Measurements from ENCODE around the gene ARHGEF10L. TPM values are rescaled to one million over a fixed set of nuclear protein-coding genes. Genes with fewer than 3 reads are reported as not detected.
A peak's percentile ranks its signal among the peaks of the same experiment; 100 is the strongest.

The ARHGEF10L gene
- total RNA-seq, 1 donor from 2014 or later: 24.7 TPM

DNA sequence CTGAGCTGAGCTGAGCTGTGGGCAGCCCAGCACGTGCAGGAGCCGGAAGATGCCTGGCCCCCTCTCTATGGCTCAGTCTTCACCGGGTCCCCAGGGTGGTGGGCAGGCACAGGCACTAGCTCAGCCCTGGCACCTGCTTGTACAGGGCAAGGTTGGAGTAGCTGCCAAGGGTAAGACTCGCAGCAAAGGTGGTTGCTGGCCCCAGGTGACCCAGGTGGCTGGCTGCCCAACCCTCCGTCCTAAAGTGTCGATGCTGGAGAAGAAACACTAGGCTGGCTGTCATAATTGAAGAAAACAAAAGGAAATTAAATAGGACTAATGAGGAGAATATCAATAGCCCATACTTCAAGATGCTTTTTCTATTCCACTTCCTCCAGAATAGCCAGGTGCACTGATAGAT is 138.5 kb downstream of the ARHGEF10L start:
- DNase-seq: no peak

DNA sequence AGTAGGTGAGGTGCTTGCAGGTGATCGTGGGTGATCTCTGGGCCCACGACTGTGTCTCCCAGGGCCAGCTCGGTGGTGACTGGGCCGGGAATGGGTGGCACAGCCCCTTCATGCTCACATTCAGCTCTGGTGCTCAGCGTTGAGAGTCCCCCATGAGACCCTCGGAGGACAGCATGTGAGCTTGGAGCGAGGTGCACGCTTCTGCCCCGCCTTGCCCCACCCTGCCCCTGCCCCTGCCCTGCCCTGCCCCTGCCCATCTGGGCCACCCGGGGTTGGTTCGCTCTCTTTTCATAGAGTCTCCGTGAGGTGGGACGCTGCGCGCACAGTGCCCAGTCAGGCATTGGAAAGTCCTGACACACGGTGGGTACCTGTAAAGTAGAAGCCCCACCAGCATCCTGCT is 140.4 kb downstream of the ARHGEF10L start:
- no peak for DNase-seq

DNA sequence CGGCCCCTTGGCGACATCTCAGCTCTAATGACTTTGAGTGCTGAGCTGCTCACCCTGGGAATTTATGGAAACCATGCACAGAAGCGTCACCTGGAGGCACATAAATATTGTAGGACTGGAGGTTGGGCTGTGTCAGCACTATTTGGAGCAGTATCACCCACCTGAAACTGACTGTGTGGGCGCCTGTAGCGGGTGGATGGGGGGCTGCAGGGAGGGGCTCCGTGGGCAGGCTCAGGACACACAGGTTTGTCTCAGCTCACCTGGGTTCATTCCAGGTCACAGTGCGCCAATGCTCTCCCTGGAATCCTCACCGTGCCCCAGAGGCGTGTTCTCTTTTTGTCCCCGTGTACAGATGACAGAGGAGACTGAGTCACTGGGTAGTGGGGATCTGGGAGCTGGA is 140.8 kb downstream of the ARHGEF10L start:
- DNase-seq: no peak

DNA sequence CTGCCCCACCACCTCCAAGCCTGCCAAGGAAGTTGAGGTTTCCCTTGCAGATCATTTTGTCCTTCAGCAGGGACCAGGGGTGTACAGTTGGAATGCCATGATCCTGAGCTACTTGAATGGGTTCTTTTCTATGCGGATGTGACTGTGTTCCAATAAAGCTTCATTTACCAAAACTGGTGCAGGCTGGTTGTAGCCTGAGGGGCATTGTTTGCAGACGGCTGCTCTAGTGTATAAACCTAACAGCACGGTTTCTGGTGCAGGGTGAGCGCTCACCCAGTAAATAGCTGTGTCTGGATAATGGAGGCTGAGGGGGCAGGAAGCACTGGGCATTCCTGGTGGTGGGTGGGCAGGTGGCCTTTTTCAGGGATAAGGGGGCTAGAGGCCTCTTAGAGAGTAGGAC is 142.9 kb downstream of the ARHGEF10L start:
- no peak for DNase-seq

DNA sequence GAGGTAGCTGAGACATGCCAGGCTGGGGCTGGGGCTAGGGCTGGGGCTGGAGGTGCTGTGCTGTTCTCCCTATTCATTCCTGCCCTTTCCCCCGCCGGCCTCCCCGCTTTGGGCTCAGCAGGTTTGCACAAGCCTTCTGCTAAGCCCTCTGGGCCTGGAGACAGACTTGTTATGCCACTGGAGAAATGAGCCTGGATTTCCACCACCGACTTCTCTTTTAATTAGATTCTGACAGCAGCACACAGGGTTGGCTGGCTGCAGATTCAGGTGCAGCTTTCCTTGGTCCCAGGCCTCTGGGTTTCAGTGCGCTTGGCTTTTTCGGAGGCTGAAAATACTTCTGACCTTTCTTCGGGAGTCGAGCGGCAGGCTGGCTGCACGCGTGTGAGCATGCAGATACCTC is 144.1 kb downstream of the ARHGEF10L start:
- no peak for DNase-seq

DNA sequence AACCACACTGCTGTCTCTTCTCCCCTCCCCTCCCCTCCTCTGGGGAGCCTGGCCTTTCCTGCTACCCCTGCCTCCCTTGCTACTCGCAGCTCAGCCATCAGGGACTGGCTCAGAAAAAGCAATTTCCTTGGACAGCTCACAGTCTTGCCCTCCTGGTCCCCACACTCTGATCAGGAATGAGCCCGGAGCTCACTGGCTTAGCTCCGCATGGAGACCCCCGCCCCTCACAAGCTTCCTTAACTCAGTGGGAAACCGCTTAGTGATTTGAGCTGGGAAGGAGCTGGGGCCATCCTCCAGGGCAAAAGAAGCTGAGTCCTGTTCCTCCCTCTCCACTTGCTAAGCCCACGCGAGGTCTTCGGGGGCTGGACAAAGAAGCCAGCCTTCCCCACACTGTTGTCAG is 145.3 kb downstream of the ARHGEF10L start:
- no peak for DNase-seq

DNA sequence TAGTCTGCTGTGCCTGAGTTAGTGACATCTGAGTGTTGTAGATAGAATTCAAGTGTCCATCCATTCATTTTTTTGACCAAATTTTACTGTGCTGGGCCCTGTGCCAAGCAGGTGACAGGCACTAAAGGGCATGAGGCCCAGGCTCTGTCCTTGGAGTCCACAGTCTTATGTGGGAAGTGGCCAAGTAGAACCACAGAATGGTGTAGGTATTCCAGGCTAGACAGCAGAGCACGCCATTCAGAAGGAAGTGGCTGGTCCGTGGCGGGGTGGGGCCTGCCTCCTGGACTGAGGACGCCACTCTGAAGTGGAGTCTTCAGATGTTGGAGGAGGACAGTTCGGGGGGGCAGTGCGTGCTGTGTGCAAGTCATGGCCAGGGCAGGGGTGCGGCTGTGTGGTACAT is 146.8 kb downstream of the ARHGEF10L start:
- DNase-seq: no peak

DNA sequence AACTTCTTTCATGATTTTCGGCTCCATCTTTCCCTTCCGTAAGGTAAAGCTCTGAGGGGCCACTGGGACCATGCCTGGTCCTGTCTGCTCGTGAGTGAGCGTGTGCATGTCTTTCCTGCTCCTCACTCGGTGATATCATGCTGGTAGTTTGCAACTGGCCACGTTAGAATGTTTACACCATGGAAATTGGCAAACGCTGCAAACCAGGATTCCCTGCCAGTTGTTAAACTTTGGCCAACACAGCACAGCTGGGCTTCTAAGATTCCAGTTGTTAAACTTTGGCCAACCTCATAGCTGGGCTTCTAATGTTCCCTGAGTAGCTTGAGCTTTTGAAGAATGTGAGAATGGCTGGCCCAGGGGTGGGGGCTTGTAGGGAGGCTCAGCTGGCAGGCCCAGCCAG is 147.6 kb downstream of the ARHGEF10L start:
- DNase-seq: peak; percentile 3

DNA sequence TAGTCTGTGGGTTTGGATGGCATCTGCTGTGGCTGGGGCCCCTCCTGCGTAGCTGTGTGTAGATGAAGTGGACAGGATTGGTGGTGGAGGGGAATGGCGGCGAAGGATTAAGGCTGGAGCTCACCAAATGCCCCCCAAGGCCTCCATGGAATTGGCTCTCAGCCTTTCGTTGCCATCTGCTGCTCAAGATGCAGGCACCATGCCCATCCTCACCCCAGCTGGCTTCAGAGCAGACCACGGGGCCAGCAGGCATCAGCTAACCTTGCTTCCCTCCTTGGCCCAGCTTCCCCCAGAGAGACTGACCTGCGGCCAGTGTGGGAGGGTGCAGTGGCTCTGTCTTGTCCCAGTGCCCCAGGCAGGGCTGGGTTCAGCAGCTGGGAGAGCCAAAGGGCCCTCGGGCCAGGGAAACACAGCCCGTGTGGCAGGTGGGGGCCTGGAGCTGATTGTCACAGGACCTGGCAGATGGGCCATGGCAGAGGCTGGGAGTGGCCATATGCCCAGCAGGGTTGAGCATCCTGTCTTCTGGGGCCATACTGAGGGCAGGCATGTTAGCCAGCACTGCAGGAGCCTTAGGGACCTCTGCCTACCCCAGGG is 148.8 kb downstream of the ARHGEF10L start:
- DNase-seq: no peak

DNA sequence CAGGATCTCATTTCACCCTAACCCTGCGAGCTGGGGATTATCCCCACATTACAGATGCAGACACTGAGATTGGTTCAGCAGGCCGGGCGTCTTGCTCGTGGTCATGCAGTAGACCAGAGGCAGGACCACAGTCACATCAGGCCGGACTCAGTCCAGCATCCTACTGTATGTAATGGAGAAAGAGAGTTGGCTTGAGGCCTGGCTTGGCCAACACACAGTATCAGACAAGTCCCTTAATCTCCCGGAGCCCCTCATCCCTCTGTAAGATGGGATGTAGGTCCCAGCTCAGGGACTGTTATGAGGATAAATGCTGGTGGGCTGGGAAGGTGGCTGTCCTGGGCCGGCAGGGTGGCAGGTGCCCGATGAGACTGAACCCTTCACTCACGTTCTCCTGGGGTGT is 149.5 kb downstream of the ARHGEF10L start:
- DNase-seq: no peak

DNA sequence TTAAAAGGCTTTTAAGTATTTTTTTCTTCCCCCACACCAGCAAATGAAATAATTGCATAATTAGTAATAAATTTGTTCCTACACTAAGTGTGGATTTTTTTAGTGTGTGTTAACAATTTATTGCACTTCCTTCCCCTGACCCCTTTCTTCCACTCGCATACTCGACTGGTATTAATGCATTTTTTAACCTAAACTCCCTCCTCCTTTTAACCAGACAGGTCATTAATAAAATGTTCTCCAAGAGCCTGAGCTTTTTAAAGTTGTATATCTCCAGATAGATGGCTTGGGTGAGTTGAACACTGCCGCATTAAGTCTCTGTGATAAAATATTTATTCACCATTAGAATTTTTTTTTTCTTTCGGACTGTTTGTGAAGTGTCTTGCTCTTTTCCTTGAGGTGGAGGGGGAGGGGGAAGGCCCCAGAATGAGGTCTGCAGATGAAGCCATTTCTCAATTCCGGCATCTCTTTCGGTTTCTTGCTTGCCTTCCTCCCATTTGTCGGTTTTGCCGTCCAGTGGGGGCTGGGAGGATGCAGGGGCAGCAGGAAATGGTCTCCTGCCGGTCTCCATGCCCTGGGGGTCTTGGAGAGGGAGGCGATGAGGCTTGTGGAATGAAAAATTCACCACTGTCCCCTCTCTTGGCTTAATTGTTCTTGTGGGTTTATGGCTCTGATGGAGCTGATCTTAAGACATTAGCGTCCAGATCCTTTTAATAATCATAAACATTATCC is 151.6 kb downstream of the ARHGEF10L start:
- no peak for DNase-seq

DNA sequence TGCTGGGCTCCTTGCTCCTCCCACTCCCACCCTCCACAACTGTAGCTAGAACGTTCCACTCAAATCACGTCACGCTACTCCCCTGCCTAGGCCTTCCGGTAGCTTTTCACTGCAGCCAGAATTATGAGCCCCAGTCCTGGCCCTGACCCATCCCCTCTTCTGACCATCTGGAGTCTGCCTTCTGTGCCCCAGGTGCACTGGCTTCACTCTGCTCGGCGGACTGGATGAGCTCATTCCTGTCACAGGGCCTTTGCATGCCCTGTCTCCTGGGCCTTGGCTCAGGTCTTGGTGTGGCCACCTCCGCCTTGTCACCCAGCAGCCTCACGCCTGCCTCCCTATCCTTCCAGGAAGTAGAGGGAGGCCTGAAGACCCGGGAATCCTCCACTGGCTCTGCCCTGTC is 153.1 kb downstream of the ARHGEF10L start:
- DNase-seq: no peak

DNA sequence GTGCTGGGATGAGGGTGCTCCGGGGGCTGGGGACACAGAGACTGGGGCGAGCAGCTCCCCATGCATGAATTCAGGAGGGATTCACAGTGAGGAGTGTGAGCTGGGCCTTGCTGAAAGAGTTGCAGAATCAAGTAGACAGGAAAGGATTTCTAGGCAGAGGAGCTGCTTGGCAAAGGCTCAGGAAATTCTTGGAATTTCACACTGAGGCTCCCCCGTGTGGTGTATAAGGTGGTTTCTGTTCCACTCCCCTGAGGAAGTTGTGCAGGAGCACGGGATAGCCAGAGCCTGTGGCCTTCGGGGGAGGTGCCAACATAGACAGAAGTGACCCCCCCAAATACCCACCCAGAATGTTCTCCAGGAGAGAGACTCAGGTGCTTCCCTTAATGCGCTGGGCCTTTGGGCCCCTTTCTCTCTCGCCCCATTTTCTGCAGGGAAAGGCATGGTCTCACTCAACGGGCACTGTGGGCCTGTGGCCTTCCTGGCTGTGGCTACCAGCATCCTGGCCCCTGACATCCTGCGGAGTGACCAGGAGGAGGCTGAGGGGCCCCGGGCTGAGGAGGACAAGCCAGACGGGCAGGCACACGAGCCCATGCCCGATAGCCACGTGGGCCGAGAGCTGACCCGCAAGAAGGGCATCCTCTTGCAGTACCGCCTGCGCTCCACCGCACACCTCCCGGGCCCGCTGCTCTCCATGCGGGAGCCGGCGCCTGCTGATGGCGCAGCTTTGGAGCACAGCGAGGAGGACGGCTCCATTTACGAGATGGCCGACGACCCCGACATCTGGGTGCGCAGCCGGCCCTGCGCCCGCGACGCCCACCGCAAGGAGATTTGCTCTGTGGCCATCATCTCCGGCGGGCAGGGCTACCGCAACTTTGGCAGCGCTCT is 157.2 kb downstream of the ARHGEF10L start:
- DNase-seq: peak; percentile 28

DNA sequence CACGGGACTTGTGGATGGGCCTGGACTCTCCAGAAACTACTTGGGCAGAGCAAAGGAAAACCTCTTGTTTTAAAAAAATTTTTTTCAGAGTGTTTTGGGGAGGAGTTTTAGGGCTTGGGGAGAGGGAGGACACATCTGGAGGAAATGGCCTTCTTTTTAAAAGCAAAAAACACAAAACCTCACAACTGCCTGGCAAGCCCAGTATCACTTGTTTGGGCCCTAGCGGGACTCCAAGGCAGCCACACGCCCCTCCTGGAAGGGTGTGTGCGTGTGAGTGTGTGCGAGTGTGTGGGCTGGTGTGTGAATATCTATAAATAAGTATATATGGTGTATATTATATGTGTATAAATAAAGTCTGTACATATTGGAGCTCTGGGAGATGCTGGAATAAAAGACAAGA is 158.0 kb downstream of the ARHGEF10L start:
- no peak for DNase-seq

DNA sequence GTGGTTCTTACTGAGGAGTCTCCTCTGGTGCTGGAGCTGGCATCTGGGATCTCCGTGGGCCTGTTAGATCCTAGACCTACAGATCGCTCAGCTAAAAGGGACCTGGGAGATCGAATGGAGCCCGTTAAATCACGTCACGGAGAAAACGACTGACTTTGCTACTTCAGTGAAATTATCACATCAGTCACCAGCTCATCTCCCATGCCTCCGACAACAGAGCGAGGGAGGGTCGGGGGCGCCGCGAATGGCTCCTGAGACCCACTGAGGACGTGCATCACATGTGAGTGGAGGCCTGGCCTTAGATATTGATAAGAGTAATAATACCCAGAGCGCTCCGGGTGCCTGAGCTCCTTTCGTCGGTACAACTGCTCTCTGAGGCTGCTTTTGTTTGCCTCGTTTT is 160.1 kb downstream of the ARHGEF10L start:
- no peak for DNase-seq

DNA sequence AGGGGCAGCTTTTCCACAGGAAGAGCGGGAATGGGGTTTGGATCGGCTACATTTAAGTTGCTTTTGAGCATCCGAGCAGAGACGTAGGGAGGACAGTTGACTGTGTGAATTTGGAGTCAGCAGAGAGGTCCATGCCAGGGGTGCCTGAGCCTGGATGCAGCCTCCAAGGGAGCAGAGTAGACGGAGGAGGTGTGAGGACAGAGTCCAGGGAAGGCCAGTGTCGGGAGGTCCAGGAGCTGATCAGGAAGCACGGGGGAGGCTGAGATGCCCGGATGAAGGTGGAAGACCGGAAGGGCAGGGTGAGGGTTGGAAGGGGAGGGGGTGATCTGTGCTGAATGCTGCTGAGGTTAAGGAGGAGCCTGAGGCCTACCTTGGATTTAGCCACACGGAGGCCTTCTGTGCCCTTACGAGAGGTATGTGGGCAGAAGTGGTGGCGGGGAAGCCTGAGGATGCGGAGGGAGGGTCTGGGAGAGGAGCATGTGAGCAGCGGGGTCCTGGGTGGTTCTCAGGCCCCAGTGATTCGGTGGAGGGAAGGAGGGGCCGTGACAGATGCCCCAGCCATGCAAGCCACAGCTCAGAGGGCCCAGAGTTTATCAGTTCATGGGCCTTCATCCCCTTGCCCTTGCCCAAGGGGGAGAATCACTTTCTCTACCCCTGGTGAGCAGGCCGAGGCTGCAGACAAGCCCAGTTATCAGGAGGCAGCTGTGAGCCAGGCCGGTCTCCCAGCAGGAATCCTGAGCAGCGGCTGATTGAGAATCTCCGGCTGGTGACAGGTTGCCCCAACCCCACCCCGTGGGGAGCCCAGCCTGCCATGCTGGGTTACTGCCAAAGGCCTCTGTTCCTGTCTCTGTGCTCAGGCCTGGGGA is 161.7 kb downstream of the ARHGEF10L start:
- DNase-seq: no peak

DNA sequence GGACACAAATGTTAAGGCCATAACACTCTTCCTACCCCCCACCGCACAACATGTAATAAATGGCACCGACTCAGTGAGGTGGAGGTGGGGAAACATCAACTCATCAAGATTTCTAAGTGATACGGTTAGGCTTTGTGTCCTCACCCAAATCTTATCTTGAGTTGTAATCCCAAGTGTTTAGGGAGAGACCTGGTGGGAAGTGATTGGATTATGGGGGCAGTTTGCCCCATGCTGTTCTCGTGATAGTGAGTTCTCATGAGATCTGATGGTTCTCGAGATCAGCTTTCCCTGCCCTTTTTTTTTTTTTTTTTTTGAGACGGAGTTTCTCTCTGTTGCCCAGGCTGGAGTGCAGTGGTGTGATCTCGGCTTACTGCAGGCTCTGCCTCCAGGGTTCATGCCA is 164.7 kb downstream of the ARHGEF10L start:
- no peak for DNase-seq

DNA sequence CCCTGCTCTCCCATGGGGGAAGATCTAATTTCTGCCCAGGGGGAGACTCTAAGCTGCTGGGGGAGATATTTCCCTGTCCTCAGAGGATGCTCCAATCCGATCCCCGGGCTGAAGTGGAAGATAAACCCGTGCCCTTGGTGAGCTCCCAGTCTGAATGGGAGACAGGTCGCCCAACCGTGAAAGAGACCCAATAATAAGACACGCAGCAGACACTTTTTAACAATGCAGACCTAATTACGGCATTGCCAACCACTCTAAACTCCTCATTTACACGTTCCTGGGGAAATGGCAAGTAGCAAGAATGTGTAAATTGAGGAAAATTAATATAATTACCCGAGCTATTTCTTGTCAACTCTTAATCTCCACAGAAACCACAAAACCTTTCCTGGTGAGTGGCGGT is 166.9 kb downstream of the ARHGEF10L start:
- no peak for DNase-seq

DNA sequence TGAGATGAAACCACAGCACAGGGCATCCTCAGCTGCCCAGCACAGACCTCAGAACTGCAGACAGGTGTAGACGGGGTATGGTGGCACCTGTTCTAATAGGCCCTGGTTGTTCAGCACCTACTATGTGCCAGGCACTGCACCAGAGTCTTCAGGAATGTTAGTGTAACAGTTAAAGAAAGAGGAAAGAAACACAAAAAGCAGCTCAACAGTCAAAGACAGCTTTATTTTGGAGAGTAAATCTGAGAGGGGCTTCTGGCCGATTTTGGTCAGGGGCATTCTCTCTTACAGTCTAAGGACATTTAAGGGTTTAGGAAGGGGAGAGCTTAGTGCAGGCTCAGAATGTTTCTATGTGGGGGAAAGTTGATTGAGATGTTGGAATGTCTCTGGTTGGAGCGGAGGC is 170.5 kb downstream of the ARHGEF10L start:
- no peak for DNase-seq

DNA sequence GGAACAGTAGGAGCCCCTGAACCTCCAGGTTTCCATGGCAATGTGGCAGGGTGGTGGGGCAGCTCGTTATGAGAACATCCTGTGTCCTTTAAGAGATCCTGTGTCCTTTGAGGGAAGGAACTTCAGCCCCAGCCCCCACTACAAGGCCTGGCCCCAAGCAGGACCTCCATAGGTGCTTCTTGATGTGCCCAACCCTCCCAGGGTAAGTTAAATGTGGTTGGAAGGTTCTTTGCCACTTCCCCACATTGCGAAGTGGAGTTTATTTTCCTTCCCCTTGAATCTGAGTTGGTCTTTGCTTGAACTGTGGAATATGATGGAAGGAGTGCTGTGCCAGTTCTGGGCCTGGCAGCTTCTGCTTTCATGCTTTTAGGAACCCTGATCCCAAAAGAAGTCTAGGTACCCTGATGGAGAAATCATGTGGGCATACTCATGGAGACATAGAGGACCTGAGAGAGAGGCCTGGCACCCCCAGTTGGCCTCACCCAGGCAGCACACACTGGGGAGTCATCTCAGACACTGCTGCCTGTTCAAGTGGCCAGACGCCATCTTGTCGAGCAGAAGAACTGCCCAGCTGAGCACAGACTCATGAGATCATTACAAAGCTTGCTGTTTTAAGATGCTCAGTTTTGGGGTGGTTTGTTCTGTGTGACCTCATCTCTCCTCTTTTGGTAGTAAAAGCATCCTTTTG is 171.5 kb downstream of the ARHGEF10L start:
- DNase-seq: no peak

DNA sequence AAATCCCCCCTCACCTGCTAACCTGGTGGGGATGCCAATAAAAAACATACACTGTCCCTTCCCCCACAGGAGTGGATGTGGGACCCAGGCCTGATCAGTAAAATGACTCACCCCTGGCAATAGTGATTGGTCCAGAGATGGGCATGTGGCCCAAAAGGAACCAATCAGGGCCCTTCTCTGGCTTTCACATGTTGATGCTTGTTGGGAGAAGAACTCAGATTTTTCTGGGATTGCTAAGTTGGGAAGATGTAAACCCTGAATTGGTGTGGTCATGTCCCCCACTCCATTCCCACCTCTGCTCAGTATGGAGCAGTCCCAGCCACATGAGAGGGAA is 172.0 kb downstream of the ARHGEF10L start:
- no peak for DNase-seq

DNA sequence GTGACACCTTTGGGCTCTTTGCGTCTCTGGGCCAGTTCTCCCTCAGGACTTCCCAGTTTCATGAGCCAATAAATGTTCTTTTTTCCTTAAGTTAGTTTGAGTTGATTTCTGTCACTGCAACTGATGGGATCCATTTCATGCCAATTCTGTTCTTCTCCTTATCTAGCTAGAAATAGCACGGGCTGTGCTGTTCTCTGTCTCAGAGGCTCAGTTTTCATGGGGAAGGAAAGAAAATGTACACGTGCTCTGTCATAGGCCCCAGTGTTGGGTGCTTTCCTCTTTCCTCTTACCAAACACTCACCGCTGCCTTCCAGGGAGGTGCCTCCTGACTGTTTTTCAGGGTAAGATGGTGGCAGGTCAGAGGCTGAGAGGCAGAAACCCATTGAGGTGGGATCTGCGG is 172.4 kb downstream of the ARHGEF10L start:
- no peak for DNase-seq
